Measurements from ENCODE around the gene SEC11A.

Gene SEC11A

DNA sequence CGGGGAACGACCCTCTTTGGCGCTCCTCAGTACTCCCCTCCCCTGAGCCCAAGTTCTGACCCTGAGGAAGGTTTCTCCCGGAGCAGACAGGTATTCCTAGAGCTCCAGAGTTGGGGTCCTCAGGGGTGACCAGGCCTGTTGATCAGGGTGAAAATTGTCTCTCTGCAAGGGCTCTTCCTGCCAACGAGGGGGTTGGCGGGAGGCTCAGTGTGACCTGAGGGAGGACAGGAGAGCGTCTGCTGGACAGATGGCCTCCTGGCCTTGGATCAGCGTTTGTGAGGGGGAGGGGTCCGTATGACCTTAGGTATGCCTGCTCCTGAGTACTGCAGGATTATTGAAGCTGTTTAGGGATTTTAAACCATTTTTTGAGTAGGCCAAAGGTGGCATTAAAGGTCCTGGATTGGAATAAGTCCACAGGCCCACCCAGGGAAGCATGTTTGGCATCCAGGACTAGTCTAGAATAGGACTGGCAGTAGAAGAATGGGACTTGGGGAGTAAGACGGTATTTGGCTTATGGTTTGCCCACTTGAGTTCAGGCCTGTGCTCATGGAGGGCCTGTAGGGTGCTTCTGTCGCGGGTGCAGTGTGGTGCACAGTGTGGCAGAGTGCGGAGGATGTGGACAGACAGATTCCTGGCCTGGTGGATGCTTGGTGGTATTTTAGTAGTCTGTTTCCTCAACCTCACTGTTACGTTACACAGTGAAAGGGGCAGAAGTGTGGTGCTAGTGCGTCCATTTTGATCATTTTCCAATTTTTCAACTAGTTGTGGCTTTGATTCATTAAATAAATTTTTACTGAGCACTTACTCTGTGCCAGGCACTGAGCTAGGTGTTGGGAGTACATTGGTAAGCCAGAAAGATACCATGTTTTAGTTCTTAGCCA, 33.4 kb upstream of the SEC11A start:
- peak overlapping the region; percentile 90 for H3K4me3 ChIP-seq (ENCODE audit: low read length)
- TF ChIP-seq ZNF274 (IDR thresholded peaks at IDR 0.05; ENCODE audit: low read depth, low read length) = no peak

DNA sequence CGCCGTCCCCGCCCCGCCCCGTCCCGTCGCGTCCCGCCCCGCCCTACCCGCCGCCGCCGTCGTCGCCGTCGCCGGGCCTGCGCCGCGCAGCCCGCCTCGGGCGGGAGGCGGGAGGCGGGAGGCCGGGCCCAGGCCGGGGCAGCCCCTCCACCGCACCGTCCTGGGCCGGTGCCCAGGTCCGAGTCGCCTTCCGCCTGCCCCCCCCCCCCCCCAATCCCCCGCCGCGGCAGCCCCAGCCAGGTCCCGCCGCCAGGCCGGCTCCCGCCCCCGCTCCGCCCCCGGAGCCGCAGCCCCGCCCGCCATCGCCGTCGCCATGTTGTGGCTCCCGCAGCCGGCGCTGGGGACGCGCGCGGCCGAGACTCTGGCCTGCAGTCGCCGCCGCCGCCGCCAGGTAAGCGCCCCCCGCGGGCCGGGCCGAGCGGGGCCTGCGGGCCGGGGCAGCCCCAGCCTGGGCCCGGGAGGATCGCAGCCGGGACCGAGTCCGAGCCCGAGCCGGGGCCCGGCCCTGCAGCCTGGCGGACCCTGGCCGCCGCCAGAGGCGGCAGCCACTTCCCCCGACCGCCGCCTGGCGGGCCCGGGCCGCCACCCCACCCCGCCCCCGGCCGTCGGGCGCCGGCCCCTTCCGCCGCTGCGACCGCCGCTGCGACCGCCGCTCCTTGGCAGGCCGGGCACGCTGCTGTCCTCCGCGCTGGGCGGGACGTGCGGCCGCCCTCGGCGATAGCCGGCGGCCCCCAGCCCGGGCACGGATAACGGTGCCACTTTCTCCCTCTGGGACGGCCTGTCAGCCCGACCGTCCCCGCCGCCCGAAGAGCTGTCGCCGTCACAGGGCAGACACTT, 32.6 kb upstream of the SEC11A start, which contains the start of gene ZNF592:
TSS of gene ZNF592 (plus strand) at position 319 of the 837 bp plus-strand sequence. CDS start 34,084 bp downstream, outside the sequence.
- peak within 1 kb of the TSS; percentile 90 for H3K4me3 ChIP-seq (ENCODE audit: low read length)
- TF ChIP-seq ZNF274 (IDR thresholded peaks at IDR 0.05; ENCODE audit: low read depth, low read length) = no peak

DNA sequence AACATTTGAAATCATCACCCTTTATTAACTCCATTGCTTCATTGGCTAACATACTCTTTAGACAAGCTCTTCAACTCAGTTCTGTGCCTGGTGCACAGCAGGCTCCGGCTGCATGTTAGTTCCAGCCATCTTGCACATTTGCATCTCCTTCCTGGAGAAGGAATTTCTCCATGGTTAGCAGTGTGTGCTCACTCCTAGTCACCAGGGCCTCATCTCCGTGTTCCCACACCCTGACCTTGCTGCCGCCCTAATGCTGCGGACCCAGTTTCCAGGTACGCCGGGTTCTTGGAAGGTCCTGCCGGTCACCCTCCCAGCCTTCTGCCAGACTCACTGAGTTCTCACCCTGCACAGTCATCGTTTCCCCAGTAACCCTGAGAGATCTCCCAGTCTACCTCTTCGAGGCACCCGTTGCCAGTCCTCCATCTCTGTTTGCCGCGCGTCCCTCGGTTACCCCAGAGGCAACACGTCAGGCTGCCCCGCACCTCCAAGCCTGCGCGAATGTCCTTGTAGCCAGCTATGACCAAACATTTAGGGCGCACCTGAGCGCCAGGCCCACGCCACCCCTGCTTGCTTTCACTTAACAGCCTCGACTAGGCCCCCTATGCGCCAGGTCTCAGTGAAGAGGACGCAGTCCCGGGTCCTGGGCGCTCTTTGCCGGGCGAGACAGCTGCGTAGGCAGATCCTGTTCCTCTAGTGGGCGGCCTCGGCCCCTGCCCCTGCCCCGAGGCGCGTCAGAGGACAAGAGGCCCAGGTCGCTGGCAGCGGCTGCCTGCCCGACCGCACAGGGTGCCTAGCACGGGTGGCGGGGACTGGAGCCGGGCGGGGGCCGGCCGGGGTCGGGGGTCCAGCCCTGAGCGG, 31.7 kb upstream of the SEC11A start:
- no peak for TF ChIP-seq ZNF274 (IDR thresholded peaks at IDR 0.05; ENCODE audit: low read depth, low read length)
- peak overlapping the region; percentile 90 for H3K4me3 ChIP-seq (ENCODE audit: low read length)

GRCh38 chr15:84741121-84741520, 25.2 kb upstream of the SEC11A start:
- no peak overlapping the region for H3K4me3 ChIP-seq (ENCODE audit: low read length)
- no peak for TF ChIP-seq ZNF274 (IDR thresholded peaks at IDR 0.05; ENCODE audit: low read depth, low read length)

GRCh38 chr15:84740691-84741090, 24.8 kb upstream of the SEC11A start:
- no peak overlapping the region for H3K4me3 ChIP-seq (ENCODE audit: low read length)
- TF ChIP-seq ZNF274 (IDR thresholded peaks at IDR 0.05; ENCODE audit: low read depth, low read length) = no peak

DNA sequence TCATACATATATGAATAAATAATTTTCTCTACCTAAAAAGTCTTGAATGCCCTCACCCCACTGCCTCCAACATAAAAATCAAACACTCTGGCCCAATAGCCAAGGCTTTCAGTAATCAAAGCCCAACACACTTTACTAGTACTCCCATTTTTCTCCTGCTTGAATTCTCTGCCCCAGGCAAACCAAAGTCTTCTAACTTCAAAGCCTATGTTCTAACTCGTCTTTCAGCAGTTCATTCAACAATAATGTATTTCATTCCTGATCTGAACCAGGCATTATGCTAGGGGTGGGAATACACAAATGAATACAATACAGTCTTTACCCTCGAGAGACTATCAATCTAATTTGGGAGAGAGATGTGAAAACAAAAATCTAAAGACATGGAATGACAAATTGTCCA, 21.1 kb upstream of the SEC11A start:
- TF ChIP-seq ZNF274 (IDR thresholded peaks at IDR 0.05; ENCODE audit: low read depth, low read length) = no peak
- H3K4me3 ChIP-seq (ENCODE audit: low read length) = no peak overlapping the region

DNA sequence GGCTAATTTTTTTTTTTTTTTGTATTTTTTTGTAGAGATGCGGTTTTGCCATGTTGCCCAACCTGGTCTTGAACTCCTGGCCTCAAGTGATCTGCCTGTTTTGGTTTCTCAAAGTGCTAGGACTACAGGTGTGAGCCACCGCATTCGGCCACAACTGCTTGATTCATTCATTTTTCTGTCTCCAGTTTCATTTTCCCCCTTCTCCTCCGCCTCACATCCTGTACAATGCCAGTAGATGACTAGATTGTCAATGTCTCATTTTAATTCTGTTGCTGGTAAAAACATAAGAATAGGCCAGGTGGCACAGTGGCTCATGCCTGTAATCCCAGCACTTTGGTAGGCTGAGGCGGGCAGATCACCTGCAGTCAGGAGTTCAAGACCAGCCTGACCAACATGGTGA, 20.4 kb upstream of the SEC11A start:
- no peak for TF ChIP-seq ZNF274 (IDR thresholded peaks at IDR 0.05; ENCODE audit: low read depth, low read length)
- H3K4me3 ChIP-seq (ENCODE audit: low read length) = no peak overlapping the region

- peak overlapping the region; percentile 18; the same call in 1 of the 2 replicates for H3K4me3 ChIP-seq (ENCODE audit: low read length)
Measured at GRCh38 chr15:84735480-84736061, 19.6 kb upstream of the SEC11A start.

DNA sequence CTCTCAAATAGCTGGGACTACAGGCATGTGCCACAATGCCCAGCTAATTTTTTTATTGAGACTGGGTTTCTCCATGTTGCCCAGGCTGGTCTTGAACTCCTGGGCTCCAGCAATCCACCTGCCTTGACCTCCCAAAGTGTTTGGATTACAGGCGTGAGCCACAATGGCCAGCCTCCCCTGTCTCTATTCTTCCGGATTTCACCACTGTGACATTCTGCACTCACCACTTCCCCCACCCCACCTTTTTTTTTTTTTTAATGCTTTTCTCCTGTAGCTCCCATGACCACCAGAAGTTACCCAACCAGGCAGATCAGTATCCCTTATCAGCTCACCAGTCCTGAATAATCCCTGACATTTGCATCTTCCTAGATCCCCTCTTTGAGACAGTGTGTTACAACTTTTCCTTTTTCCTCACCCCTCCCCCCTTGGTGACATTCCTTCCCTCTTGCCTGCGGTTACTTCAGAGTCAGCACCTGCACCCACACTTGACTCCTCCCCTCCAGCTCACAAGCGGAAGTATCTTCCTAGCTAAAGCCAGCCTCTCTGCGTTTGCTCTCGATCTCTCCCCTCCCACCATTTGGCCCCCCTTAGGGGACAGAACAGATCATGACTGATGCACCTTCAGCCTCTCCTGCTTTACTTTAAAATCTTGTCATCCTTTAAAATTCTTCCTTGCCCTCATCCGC, 19.0 kb upstream of the SEC11A start:
- peak overlapping the region; percentile 18; the same call in 1 of the 2 replicates for H3K4me3 ChIP-seq (ENCODE audit: low read length)
- no peak for TF ChIP-seq ZNF274 (IDR thresholded peaks at IDR 0.05; ENCODE audit: low read depth, low read length)

GRCh38 chr15:84731774-84732173, 15.8 kb upstream of the SEC11A start:
- TF ChIP-seq ZNF274 (IDR thresholded peaks at IDR 0.05; ENCODE audit: low read depth, low read length) = no peak
- no peak overlapping the region for H3K4me3 ChIP-seq (ENCODE audit: low read length)

DNA sequence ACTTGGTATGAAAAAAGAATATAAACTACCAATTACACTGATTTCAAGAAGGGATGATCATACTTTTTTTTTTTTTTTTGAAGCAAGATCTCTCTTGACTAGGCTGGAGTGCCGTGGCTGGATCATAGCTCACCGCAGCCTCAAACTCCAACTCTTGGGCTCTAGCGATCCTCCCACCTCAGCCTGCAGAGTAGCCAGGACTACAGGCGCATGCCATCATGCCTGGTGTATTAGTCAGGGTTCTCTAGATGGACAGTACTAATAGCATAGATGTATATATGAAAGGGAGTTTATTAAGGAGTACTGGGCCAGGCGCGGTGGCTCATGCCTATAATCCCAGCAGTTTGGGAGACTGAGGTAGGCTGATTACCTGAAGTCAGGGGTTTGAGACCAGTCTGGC, 11.5 kb upstream of the SEC11A start:
- no peak for TF ChIP-seq ZNF274 (IDR thresholded peaks at IDR 0.05; ENCODE audit: low read depth, low read length)

GRCh38 chr15:84725001-84725491, 9.1 kb upstream of the SEC11A start:
- no peak overlapping the region for H3K4me3 ChIP-seq (ENCODE audit: low read length)
- TF ChIP-seq ZNF274 (IDR thresholded peaks at IDR 0.05; ENCODE audit: low read depth, low read length) = no peak

More for the DNA sequence above, 11.5 kb upstream of the SEC11A start:
- no peak overlapping the region for H3K4me3 ChIP-seq (ENCODE audit: low read length)

- no peak overlapping the region for H3K4me3 ChIP-seq (ENCODE audit: low read length)
- TF ChIP-seq ZNF274 (IDR thresholded peaks at IDR 0.05; ENCODE audit: low read depth, low read length) = no peak
Measured at GRCh38 chr15:84722628-84723027, 6.7 kb upstream of the SEC11A start.

Data from GM08714 (cell line).